Progenitor cell of endocrine pancreas (in vitro differentiated cells): ENCODE measurements around the gene NPB. TPM values are rescaled to one million over a fixed set of nuclear protein-coding genes. Genes with fewer than 3 reads are reported as not detected.

Experiments used
- DNase-seq: peaks from one replicate; pipeline ENCODE4 v3.0.0; 2021; ENCODE audit warnings: low spot score; ENCODE audit not compliant: unreplicated experiment
- H3K27ac Mint-ChIP-seq: 2 replicates; pipeline ENCODE4 v1.8.0; 2021; ENCODE audit warnings: mild to moderate bottlenecking, moderate library complexity, mixed read lengths
- H3K27me3 Mint-ChIP-seq: 2 replicates; pipeline ENCODE4 v1.8.0; 2021; ENCODE audit warnings: mixed read lengths
- H3K36me3 Mint-ChIP-seq: 2 replicates; pipeline ENCODE4 v1.8.0; 2022; ENCODE audit warnings: mixed read lengths; ENCODE audit not compliant: insufficient read depth
- H3K4me1 Mint-ChIP-seq: 2 replicates; pipeline ENCODE4 v1.8.0; 2021; ENCODE audit warnings: low read depth, mixed read lengths
- H3K4me3 Mint-ChIP-seq: 2 replicates; pipeline ENCODE4 v1.8.0; 2021; ENCODE audit warnings: low read depth, mild to moderate bottlenecking, moderate library complexity, mixed read lengths
- H3K9me3 Mint-ChIP-seq: 2 replicates; pipeline ENCODE4 v1.8.0; 2021; ENCODE audit warnings: low read depth, mixed read lengths
- total RNA-seq: library from RNA; stranded (reverse); gene quantifications from 2 replicates; pipeline ENCODE4 v1.2.1, GENCODE V29; 2021
- TF ChIP-seq, protein P1 (sequence below): fragments of 200-600 bp; sonication (generic); IDR thresholded peaks from one replicate; pipeline ENCODE4 v1.5.0; 2021; ENCODE audit warnings: antibody characterized with exemption, mild to moderate bottlenecking; ENCODE audit not compliant: unreplicated experiment

The NPB gene
- total RNA-seq, 1 donor from 2014 or later = 1.7 TPM

DNA sequence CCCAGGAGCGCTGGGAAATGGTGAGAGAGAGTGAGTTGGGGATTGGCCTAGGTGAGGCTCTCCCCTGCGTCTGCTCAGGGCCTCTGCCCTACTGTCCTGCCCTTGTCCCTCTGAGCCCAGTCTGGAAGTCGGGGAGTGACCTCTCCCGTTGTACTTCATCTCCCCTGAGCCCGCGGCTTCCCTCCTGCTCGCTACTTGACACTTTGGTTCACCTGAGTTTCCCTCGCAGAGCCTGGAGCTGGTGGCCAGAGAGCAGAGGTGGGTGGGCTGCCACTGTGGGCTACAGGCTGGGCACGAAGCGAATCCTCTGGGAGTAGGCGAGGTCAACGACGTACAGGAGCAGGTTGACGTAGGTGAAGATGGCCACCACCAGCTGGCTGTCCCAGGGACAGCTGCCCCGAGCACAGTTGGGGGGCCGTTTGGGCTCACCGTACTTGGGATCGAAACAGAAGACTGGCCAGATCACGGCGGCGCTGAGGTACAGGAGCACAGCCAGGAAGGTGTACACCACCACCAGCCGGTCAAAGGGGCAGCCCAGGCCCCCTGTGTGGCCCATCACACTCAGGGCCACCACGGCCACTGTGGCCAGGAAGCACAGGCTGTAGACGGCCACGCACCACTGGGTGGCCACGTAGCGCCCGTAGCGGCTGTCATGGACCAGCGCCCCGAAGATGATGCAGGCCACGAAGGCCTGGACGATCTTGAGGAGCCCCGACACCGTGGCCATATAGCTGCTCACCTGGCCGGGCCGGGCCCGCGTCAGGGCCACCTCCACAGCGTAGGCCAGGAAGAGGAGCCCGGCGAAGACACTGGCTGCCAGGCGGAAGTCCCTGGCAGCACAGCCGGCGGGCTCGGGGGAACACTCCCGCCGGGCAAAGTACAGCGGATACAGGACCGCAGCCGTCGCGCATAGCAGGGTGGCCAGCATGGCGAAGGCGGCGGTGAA, 38.8 kb downstream of the NPB start:
- H3K27ac Mint-ChIP-seq = no peak overlapping the region
- H3K27me3 Mint-ChIP-seq = peaks cover 22% of the 10 kb centered on the region
- H3K4me1 Mint-ChIP-seq = peaks cover 3% of the 10 kb centered on the region
- H3K36me3 Mint-ChIP-seq = no peaks in the 10 kb centered on the region
- no peak overlapping the region for H3K4me3 Mint-ChIP-seq
- DNase-seq = no peak
- TF ChIP-seq, protein P1, sequence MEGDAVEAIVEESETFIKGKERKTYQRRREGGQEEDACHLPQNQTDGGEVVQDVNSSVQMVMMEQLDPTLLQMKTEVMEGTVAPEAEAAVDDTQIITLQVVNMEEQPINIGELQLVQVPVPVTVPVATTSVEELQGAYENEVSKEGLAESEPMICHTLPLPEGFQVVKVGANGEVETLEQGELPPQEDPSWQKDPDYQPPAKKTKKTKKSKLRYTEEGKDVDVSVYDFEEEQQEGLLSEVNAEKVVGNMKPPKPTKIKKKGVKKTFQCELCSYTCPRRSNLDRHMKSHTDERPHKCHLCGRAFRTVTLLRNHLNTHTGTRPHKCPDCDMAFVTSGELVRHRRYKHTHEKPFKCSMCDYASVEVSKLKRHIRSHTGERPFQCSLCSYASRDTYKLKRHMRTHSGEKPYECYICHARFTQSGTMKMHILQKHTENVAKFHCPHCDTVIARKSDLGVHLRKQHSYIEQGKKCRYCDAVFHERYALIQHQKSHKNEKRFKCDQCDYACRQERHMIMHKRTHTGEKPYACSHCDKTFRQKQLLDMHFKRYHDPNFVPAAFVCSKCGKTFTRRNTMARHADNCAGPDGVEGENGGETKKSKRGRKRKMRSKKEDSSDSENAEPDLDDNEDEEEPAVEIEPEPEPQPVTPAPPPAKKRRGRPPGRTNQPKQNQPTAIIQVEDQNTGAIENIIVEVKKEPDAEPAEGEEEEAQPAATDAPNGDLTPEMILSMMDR = no peak
- no peaks in the 10 kb centered on the region for H3K9me3 Mint-ChIP-seq

DNA sequence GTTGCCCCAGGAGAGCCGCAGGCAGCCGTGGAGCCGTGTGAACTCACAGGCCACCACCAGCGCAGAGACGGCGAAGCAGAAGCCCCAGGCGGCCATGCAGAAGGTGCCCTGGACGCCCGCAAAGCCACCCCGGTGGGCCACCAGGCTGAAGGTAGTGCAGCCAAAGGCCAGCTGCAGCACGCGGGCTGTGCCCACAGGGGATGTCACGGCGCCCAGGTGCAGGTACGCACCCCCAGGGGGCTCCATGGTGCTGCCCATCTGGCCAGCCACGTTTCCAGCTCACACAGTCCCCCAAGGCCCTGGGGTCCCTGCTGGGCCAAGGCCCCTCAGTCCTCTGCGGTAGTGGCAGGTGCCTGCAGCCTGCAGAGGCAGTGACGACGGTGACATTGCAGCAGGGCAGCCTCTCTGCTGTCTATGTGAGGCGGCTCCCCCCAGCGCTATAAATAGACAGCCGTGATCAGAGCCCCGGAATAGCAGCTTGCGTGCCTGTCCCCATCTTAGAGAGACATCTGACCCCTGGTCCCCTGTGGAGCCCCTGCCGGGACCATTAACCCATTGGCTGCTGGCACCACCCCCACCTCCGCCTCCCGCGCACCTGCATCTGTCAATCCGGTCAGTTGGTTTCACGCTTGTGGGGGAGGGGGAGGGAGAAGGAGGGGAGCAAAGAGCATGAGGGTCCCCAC, 39.6 kb downstream of the NPB start:
- TF ChIP-seq, protein P1 = no peak
- Mint-ChIP-seq H3K4me3 (no peak overlapping the region), H3K27ac (no peak overlapping the region), H3K27me3 (peaks cover 22% of the 10 kb centered on the region), H3K36me3 (no peaks in the 10 kb centered on the region), H3K4me1 (peaks cover under 1% of the 10 kb centered on the region), H3K9me3 (no peaks in the 10 kb centered on the region)
- DNase-seq = no peak

DNA sequence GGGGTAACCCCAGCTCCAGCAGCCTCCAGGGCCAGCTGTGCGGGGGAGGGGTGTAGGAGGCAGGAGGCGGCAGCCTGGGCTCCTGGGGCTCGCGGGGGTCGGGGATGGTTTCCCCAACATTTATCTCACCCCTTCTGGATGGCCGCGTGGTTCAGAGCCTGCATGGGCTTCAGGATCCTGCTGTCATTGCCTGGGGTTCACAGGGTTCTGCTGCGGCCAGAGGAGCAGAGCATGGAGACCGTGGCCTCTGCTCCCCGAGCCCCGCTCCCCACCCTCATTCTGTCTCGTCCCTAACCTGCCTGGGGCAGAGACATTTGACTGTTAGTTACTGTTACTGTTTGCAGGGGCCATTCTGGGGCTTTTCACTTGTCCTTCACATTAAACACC, 40.1 kb downstream of the NPB start:
- TF ChIP-seq, protein P1 = no peak
- DNase-seq = no peak
- Mint-ChIP-seq H3K27me3 (peaks cover 25% of the 10 kb centered on the region), H3K4me1 (no peaks in the 10 kb centered on the region), H3K27ac (no peak overlapping the region), H3K4me3 (no peak overlapping the region), H3K9me3 (no peaks in the 10 kb centered on the region), H3K36me3 (no peaks in the 10 kb centered on the region)

DNA sequence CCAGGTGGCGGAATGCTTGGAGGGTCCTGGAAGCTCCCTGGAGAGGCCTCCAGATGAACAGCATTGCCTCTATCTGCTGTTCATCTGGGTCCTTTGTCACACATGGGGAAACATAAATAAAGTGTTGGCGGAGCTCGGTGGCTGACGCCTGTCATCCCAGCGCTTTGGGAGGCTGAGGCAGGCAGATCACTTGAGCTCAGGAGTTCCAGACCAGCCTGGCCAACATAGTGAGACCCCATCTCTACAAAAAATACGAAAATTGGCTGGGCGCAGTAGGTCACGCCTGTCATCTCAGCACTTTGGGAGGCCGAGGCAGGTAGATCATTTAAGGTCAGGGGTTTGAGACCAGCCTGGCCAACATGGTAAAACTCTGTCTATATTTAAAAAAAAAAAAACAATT, 42.8 kb downstream of the NPB start:
- H3K27me3 Mint-ChIP-seq = peaks cover 14% of the 10 kb centered on the region
- H3K9me3 Mint-ChIP-seq = no peaks in the 10 kb centered on the region
- no peak overlapping the region for H3K4me3 Mint-ChIP-seq
- no peak for DNase-seq
- TF ChIP-seq, protein P1 = no peak
- no peaks in the 10 kb centered on the region for H3K4me1 Mint-ChIP-seq
- no peaks in the 10 kb centered on the region for H3K36me3 Mint-ChIP-seq
- no peak overlapping the region for H3K27ac Mint-ChIP-seq

GRCh38 chr17:81947189-81947588, 45.2 kb downstream of the NPB start, which contains the start of gene MYADML2:
Gene MYADML2, minus strand, starts transcription at chr17:81947233. Its CDS starts 5,492 bp downstream, at chr17:81941741.
- Mint-ChIP-seq H3K27me3 (peaks cover 14% of the 10 kb centered on the region), H3K4me1 (no peaks in the 10 kb centered on the region), H3K4me3 (no peak within 1 kb of the TSS), H3K27ac (no peak within 1 kb of the TSS), H3K36me3 (no peaks in the 10 kb centered on the region), H3K9me3 (no peaks in the 10 kb centered on the region)
- TF ChIP-seq, protein P1 = no peak
- DNase-seq = no peak
